Measurements from ENCODE around the gene TTF1.

TTF1 gene

DNA sequence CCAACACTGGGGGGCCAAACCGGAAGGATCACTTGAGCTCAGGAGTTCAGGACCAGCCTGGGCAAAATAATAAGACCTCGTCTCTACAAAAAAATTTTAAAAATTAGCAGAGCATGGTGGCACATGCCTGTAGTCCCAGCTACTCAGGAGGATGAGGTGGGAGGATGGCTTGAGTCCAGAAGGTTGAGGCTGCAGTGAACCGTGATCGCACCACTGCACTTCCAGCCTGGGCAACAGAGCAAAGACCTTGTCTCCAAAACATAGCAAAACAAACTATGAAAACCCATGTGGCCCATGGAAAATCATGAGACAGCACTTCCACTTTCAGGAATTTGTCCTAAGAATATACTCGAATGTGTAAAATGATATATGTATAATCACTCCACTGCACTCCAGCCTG lies 58.0 kb downstream of the TTF1 start:
- TF ChIP-seq, protein P1, sequence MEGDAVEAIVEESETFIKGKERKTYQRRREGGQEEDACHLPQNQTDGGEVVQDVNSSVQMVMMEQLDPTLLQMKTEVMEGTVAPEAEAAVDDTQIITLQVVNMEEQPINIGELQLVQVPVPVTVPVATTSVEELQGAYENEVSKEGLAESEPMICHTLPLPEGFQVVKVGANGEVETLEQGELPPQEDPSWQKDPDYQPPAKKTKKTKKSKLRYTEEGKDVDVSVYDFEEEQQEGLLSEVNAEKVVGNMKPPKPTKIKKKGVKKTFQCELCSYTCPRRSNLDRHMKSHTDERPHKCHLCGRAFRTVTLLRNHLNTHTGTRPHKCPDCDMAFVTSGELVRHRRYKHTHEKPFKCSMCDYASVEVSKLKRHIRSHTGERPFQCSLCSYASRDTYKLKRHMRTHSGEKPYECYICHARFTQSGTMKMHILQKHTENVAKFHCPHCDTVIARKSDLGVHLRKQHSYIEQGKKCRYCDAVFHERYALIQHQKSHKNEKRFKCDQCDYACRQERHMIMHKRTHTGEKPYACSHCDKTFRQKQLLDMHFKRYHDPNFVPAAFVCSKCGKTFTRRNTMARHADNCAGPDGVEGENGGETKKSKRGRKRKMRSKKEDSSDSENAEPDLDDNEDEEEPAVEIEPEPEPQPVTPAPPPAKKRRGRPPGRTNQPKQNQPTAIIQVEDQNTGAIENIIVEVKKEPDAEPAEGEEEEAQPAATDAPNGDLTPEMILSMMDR (IDR thresholded peaks at IDR 0.05; ENCODE audit: low read depth, low read length): no peak

DNA sequence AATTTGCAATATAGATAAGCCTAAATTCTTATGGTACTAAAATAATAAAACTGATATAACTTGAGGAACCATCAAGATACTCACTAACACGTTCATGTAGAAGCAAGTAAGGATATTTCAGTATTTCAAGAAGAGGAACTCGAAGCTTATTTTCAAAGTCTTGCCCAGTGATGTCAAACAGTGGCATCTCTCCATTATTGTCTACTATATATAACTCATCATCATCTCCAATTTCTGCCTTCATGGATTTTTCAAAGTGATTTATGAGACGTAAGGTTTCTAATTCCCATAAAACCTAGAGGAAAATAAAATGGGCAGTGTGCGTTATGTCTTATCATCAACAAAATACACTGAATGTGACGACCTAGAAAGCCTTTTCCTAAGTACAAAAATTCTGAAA lies 60.5 kb downstream of the TTF1 start:
- TF ChIP-seq, protein P1 (IDR thresholded peaks at IDR 0.05; ENCODE audit: low read depth, low read length): no peak
- no peak overlapping the region for H3K4me3 ChIP-seq (ENCODE audit: low read depth, low read length)

More for the DNA sequence above, 58.0 kb downstream of the TTF1 start:
- no peak overlapping the region for H3K4me3 ChIP-seq (ENCODE audit: low read depth, low read length)

DNA sequence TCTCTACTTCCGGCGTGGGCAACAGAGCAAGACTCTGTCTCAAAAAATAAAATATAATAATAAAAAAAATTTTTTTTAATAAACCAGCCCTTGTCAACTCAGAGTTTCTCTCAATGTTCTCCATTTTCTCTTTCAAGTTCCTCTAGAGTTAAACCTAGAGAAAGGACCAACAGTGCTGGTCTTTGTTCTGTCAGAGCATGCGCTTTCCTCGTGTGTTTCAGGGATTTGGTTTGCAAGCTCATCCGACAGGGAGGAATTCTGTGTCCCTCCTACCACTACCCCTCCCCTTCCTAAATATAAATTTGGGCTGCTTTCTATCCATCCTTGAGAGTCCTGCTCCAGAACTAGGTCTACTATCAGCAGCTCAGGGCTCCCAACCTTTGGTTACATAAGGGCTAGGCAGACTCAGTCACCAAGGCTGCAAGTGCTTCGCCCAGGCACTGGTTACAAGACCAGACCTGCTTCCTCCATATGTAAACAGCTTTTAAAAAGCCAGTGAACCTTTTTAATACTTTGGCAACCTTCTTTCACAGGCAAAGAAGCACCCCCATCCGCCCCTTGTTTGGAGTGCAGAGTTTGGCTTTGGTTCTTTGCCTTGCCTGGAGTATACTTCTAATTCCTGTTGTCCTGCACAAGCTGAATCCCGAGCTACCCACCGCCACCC lies 65.3 kb downstream of the TTF1 start:
- H3K4me3 ChIP-seq (ENCODE audit: low read depth, low read length): no peak overlapping the region
- TF ChIP-seq, protein P1 (IDR thresholded peaks at IDR 0.05; ENCODE audit: low read depth, low read length): no peak

DNA sequence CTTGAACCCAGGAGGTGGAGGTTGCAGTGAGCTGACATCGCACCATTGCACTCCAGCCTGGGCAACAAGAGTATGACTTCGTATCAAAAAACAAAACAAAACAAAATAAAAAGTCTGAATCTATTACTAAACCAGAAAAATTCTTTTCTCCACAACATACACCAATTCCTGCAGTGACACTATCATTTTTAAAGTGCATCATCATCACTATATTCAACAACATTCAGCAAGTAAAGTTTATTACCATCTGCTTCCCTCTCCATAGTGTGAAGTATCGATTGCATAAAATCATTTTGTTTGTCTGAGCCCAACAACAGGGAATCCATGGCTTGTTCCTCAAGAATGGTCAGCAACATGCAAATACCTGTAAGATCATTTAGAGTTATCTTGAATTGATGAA lies 72.3 kb downstream of the TTF1 start:
- TF ChIP-seq, protein P1 (IDR thresholded peaks at IDR 0.05; ENCODE audit: low read depth, low read length): no peak
- no peak overlapping the region for H3K4me3 ChIP-seq (ENCODE audit: low read depth, low read length)

DNA sequence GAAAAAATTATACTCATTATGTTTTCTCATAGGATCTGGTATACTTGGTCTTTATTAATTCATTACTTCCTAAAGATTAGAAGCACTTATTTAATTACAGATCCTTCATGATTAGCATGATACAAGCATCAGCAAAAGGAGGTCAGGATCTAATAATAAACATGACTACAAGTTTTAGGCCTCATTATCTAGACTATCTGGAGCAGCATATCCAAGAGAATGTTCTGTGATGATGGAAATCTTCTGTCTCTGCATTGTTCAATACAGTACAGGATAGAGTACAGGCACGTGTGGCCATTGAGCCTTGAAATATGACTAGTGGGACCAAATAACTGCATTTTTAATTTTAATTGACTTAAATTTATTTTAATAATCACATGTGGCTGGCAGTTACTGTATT lies 73.1 kb downstream of the TTF1 start:
- TF ChIP-seq, protein P1 (IDR thresholded peaks at IDR 0.05; ENCODE audit: low read depth, low read length): no peak
- H3K4me3 ChIP-seq (ENCODE audit: low read depth, low read length): no peak overlapping the region

DNA sequence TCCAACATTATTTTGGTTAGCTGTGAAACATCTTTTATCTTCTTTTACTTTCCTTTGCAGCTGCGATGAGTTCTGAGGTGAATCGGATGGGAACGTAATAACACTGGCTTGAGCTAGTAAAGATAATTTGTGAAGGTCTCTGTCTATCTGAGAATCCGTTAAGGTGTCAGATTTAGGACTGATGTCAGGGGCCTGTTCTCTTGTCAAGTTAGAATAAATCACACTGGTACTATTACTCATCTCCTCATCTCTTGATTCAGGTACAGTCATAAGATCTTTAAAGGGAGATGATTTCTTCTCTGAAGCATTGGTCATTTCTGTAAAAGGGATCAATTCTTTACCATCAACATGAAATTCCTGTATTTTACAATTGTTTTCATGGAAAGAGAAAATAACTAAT lies 78.1 kb downstream of the TTF1 start:
- H3K4me3 ChIP-seq (ENCODE audit: low read depth, low read length): no peak overlapping the region
- TF ChIP-seq, protein P1 (IDR thresholded peaks at IDR 0.05; ENCODE audit: low read depth, low read length): no peak

DNA sequence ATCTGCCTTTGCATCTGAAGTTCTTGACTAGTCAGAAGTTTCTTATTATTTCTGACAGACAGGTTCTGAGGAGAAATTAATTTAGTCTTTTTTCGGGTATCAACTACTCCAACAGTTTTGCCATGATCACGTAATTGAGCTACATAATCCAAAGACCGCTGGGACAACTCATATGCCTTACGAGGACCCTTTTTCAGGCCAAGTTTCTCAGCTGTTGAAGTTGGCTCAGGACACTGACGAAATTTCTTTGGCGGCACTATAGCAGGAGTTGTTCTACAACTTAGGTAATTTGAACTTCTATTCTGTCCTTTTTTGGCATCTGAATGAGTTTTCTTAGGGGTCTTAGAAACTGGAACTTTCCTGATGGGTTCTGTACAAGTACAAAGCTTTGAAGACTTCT lies 79.1 kb downstream of the TTF1 start:
- TF ChIP-seq, protein P1 (IDR thresholded peaks at IDR 0.05; ENCODE audit: low read depth, low read length): no peak

More for the DNA sequence above, 79.1 kb downstream of the TTF1 start:
- no peak overlapping the region for H3K4me3 ChIP-seq (ENCODE audit: low read depth, low read length)
